Measurements from ENCODE around the gene POU2AF1.

- TF ChIP-seq CTCF (IDR thresholded peaks at IDR 0.05) (no peak), POLR2A (IDR thresholded peaks at IDR 0.05) (no peak), EP300 (IDR thresholded peaks at IDR 0.05; ENCODE audit: low read depth) (no peak), POLR2AphosphoS5 (IDR thresholded peaks at IDR 0.05) (no peak)
These were observed 35.9 kb upstream of the POU2AF1 start for GRCh38 chr11:111414936-111415335.
